Endometrium (tissue), 2 donors: Measurements from ENCODE around the gene CCL23.

Experiments
- FAIRE-seq: peaks from 2 replicates; lab custom pipeline; 2012; peaks lifted over from hg19 to GRCh38; lab: Jason Lieb, UNC
- donor health status: control.
- donor health status: control.

Gene CCL23

GRCh38 chr17:35969558-35970380 is 48.0 kb downstream of the CCL23 start:
- FAIRE-seq, result no peak

- no peak for FAIRE-seq
These were observed 49.2 kb downstream of the CCL23 start for GRCh38 chr17:35968520-35969054.

- no peak for FAIRE-seq
These were observed 52.5 kb downstream of the CCL23 start for GRCh38 chr17:35965272-35965671.

- FAIRE-seq, result no peak
These were observed 54.1 kb downstream of the CCL23 start for GRCh38 chr17:35963663-35964062.
